Small intestine (tissue), 7 donors: ENCODE data around the gene TEAD2. TPM values are rescaled to one million over a fixed set of nuclear protein-coding genes. Genes with fewer than 3 reads are reported as not detected.
A peak's percentile ranks its signal among the peaks of the same experiment; 100 is the strongest.
"Not testable (repeated sequence)": the region's sequence is repeated elsewhere in the genome, so short reads cannot be mapped to it uniquely, and the experiment has no call there.

Experiments
- DNase-seq, 2 donors: peaks; one replicate each; pipeline versions ENCODE4 v3.0.0 to v3.0.0-alpha.2; 2013
- FAIRE-seq: peaks from 2 replicates; lab custom pipeline; 2012; peaks lifted over from hg19 to GRCh38; lab: Jason Lieb, UNC
- H3K27ac ChIP-seq, 3 donors: one replicate each; pipeline ENCODE4 v1.5.1; 2013; ENCODE audit warnings: low read length in 2 of 3, mild to moderate bottlenecking in 2 of 3, control low read depth in 1 of 3, inconsistent platforms in 1 of 3, low read depth in 1 of 3, moderate library complexity in 1 of 3
- H3K27me3 ChIP-seq, 3 donors: one replicate each; pipeline ENCODE4 v1.6.1; 2013; ENCODE audit warnings: low read length in 3 of 3, inconsistent platforms in 1 of 3; ENCODE audit not compliant: control insufficient read depth in 3 of 3, insufficient read depth in 3 of 3
- H3K36me3 ChIP-seq, 3 donors: one replicate each; pipeline ENCODE4 v1.6.1; 2013; ENCODE audit warnings: low read length in 3 of 3, inconsistent platforms in 1 of 3, low read depth in 1 of 3, mild to moderate bottlenecking in 1 of 3, moderate library complexity in 1 of 3; ENCODE audit not compliant: control insufficient read depth in 3 of 3, insufficient read depth in 2 of 3
- H3K4me1 ChIP-seq, 3 donors: one replicate each; pipeline ENCODE4 v1.6.1; 2013; ENCODE audit warnings: low read length in 2 of 3, inconsistent platforms in 1 of 3, low read depth in 1 of 3, mild to moderate bottlenecking in 1 of 3, moderate library complexity in 1 of 3; ENCODE audit not compliant: control insufficient read depth in 3 of 3, insufficient read depth in 2 of 3
- H3K4me3 ChIP-seq, 3 donors: one replicate each; pipeline ENCODE4 v1.5.1; 2013; ENCODE audit warnings: low read length in 3 of 3, control low read depth in 1 of 3, inconsistent platforms in 1 of 3, low read depth in 1 of 3, mild to moderate bottlenecking in 1 of 3, moderate library complexity in 1 of 3
- H3K9me3 ChIP-seq, 2 donors: one replicate each; pipeline ENCODE4 v1.6.1; 2013; ENCODE audit warnings: low read depth in 1 of 2, low read length in 1 of 2; ENCODE audit not compliant: control insufficient read depth in 2 of 2, insufficient read depth in 1 of 2
- WGBS, 3 donors: extraction: QIAGEN DNeasy Blood & Tissue Kit; methylation state at CpG; one replicate each; pipeline ENCODE4 v1.1.7; 2013; 5-methylcytosine and 5-hydroxymethylcytosine counted together
- polyA plus RNA-seq, 4 donors: library from polyadenylated mRNA; stranded (reverse) in 3 of 4; unstranded in 1 of 4; fragments of 200-250 nt in 3 of 4; fragments of 120-200 nt in 1 of 4; gene quantifications; one replicate each; pipeline versions ENCODE4 v1.2.1 to v1.2.3, GENCODE V29; 2013
- donor health status: healthy with polysubstance abuse.
- donor health status: control.
- donor health status: control.
- donor health status: Bipolar disorder and iron deficiency.
- donor health status: healthy.

Gene TEAD2
- polyA plus RNA-seq, 4 donors, result 1.8 to 17.2 (median 8.8) TPM

DNA sequence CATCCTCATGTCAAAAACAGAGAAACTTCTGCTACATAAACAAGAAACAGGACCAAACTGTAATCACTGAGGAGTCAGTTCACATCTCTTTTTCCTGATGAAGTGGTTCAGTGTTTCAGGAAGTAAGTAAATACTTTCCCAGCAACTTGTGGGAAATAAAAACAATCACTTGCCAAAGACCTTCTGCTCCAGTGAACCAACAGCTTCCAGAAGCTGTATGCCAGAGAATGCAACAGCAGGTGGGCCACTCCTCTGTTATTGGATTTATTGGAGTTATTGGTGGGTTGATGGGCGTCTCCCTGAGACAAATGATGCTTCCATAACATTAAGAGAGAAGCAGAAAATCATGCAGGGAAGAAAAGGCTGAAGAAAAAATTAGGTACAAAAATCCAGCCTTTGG, 47.1 kb downstream of the TEAD2 start:
- FAIRE-seq (no peak), DNase-seq (no peak)
- no peaks in the 10 kb centered on the region for H3K4me1 ChIP-seq
- H3K27me3 ChIP-seq, result no peaks in the 10 kb centered on the region
- WGBS, 3 donors, result 45 to 75% (median 55%) methylated on average over 1 of the region's 1 CpG
- H3K36me3 ChIP-seq, result no peaks in the 10 kb centered on the region
- no peak overlapping the region for H3K4me3 ChIP-seq
- H3K9me3 ChIP-seq, result peaks cover 0 to 4% of the 10 kb centered on the region in 2 donors
- H3K27ac ChIP-seq, result no peak overlapping the region

- no peaks in the 10 kb centered on the region for H3K4me1 ChIP-seq
- WGBS, 3 donors, result 86 to 89% (median 89%) methylated on average over 6 of the region's 6 CpGs
- H3K27ac ChIP-seq, result no peak overlapping the region
- FAIRE-seq (no peak), DNase-seq (no peak)
- H3K4me3 ChIP-seq, result no peak overlapping the region
- H3K27me3 ChIP-seq, result no peaks in the 10 kb centered on the region
- H3K9me3 ChIP-seq, result no peaks in the 10 kb centered on the region
- no peaks in the 10 kb centered on the region for H3K36me3 ChIP-seq
Observed at GRCh38 chr19:49309087-49309486, 53.1 kb downstream of the TEAD2 start.

DNA sequence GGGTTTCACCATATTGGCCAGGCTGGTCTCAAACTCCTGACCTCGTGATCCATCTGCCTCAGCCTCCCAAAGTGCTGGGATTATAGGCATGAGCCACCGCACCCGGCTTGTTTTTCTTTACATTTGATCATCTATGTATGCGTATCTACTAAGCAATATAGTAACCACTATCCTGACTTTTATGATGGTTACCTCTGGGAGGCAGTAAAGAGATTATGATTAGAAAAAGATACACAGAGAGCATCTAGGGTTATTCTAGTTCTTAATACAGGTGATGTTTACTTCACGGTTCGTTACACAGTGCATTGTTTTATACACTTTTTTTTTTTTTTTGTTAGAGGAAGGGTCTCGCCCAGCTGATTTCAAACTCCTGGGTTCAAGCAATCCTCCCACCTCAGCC, 55.5 kb downstream of the TEAD2 start:
- not testable (repeated sequence) for H3K27ac ChIP-seq, H3K27me3 ChIP-seq, H3K9me3 ChIP-seq, H3K36me3 ChIP-seq, FAIRE-seq, H3K4me3 ChIP-seq, H3K4me1 ChIP-seq
- 45 to 60% (median 59%) methylated on average over 7 of the region's 7 CpGs for WGBS, 3 donors
- peak in 1 of 2 donors; percentile 1 for DNase-seq

DNA sequence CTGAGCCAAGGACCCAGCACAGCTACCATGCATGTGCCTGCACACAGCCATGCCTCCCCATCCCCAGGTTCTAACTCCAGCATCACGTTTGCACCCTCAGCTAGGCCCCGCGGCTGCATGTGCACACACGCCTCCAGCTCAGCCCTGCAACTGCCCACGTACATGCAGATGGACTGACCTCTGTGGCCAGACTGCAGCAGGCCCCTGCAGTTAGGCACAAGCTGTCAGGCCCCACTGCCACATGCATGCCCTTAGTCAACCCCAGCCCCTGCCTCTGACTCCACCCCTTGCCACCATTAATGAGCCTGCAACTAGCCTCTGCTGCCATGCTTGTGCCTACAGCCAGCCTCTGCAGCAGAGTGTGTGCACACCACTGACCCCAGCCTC, 60.4 kb downstream of the TEAD2 start:
- DNase-seq (no peak), FAIRE-seq (no peak)
- Histone ChIP-seq H3K9me3 (peaks cover 0 to 3% of the 10 kb centered on the region in 2 donors), H3K27me3 (no peaks in the 10 kb centered on the region), H3K4me1 (no peaks in the 10 kb centered on the region), H3K36me3 (no peaks in the 10 kb centered on the region), H3K4me3 (no peak overlapping the region), H3K27ac (no peak overlapping the region)
- WGBS, 3 donors, result 79 to 85% (median 85%) methylated on average over 5 of the region's 5 CpGs

- WGBS, 3 donors, result 20 to 25% (median 24%) methylated on average over 8 of the region's 8 CpGs
- no peak for FAIRE-seq
Observed at GRCh38 chr19:49301165-49301865, 60.9 kb downstream of the TEAD2 start.

DNA sequence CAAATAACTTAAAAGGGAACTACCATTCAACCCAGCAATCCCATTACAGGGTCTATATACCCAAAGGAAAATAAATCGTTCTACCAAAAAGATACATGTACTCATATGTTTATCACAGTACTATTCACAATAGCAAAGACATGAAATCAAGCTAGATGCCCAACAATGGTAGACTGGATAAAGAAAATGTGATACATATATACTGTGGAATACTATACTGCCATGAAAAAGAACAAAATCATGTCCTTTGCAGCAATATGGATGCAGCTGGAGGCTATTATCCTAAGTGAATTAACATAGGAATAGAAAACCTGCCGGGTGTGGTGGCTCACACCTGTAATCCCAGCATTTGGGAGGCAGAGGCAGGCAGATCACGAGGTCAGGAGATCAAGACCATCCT, 63.6 kb downstream of the TEAD2 start:
- H3K9me3 ChIP-seq, FAIRE-seq, H3K4me3 ChIP-seq, DNase-seq, H3K27me3 ChIP-seq, H3K27ac ChIP-seq, H3K36me3 ChIP-seq, H3K4me1 ChIP-seq: not testable (repeated sequence)
- WGBS, 3 donors, result 77 to 87% (median 81%) methylated on average over 3 of the region's 3 CpGs

More at GRCh38 chr19:49301165-49301865, 60.9 kb downstream of the TEAD2 start:
- Histone ChIP-seq H3K4me1 (no peaks in the 10 kb centered on the region), H3K4me3 (no peak overlapping the region), H3K36me3 (no peaks in the 10 kb centered on the region), H3K9me3 (peaks cover 0 to 3% of the 10 kb centered on the region in 2 donors), H3K27ac (no peak overlapping the region), H3K27me3 (no peaks in the 10 kb centered on the region)
- peak; percentile 64 to 68 for DNase-seq

- no peak overlapping the region for H3K4me3 ChIP-seq
- H3K27me3 ChIP-seq, result no peaks in the 10 kb centered on the region
- H3K4me1 ChIP-seq, result no peaks in the 10 kb centered on the region
- H3K36me3 ChIP-seq, result no peaks in the 10 kb centered on the region
- no peak overlapping the region for H3K27ac ChIP-seq
- DNase-seq, result no peak
- H3K9me3 ChIP-seq, result no peaks in the 10 kb centered on the region
- 77 to 91% (median 77%) methylated on average over 3 of the region's 3 CpGs for WGBS, 3 donors
- FAIRE-seq, result no peak
Observed at GRCh38 chr19:49297403-49297802, 64.8 kb downstream of the TEAD2 start.

DNA sequence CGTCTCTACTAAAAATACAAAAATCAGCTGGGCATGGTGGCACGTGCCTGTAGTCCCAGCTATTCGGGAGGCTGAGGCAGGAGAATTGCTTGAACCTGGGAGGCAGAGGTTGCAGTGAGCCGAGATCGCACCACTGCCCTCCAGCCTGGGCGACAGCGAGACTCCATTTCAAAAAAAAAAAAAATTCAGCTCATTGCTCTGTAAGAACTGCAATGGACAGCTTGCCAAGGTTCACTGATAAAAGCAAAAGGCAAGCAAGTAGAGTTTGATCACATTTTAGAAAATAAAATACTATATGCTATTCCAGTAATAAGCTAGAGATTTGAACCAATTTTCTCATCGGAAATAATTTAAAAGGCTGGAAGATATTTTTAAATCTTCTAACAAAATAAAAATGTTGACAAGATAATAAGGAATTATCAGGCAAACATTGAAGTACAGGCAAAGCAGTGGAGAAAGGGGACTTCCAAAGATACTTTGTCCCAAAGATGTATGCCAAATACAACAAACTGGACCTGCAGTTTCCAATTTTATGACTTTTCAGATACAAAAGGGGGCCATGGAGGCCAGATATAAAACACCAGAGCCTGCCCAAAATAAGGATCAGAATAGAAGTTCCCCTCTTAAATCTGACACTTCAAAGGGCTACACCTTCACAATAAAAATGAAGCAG, 66.9 kb downstream of the TEAD2 start:
- no peak for FAIRE-seq

More for the DNA sequence above, 66.9 kb downstream of the TEAD2 start:
- Histone ChIP-seq H3K4me1 (no peaks in the 10 kb centered on the region), H3K27me3 (no peaks in the 10 kb centered on the region), H3K4me3 (no peak overlapping the region), H3K27ac (no peak overlapping the region), H3K36me3 (no peaks in the 10 kb centered on the region), H3K9me3 (no peaks in the 10 kb centered on the region)
- DNase-seq, result no peak
- 88 to 92% (median 90%) methylated on average over 8 of the region's 8 CpGs for WGBS, 3 donors
